Caki2 (cell line): ENCODE results near the gene SERTAD3. TPM values are rescaled to one million over a fixed set of nuclear protein-coding genes. Genes with fewer than 3 reads are reported as not detected.
A peak's percentile ranks its signal among the peaks of the same experiment; 100 is the strongest.

Source experiments
- DNase-seq: peaks from one replicate; pipeline ENCODE4 v3.0.0-alpha.2; 2015; ENCODE audit warnings: low read depth
- in situ Hi-C: cut with HindIII; loops from 2 replicates; pipeline ENCODE4 v1.10.0; 2016; ENCODE audit warnings: low sequenced_read_pairs, low pct_unique_long_range_greater_than_20kb, mixed read lengths
- total RNA-seq: library from RNA; depleted of rRNA; stranded (reverse); fragments of >200 nt; shearing (Covaris generic); gene quantifications from 2 replicates; pipeline ENCODE4 v1.2.3, GENCODE V29; 2014; ENCODE audit warnings: low replicate concordance; rRNA removed

SERTAD3 gene
- total RNA-seq, 1 experiment from 2014 or later, result 68.2 TPM

GRCh38 chr19:40395956-40396355 is 48.2 kb downstream of the SERTAD3 start:
- no peak for DNase-seq
- in situ Hi-C loops, result no loop called here

- peak; percentile 35 for DNase-seq
- in situ Hi-C loops, result no loop called here
Observed at GRCh38 chr19:40394816-40395210, 49.3 kb downstream of the SERTAD3 start.

- in situ Hi-C loops, result no loop called here
- no peak for DNase-seq
Observed at GRCh38 chr19:40393894-40394815, 50.0 kb downstream of the SERTAD3 start.

- DNase-seq, result no peak
- in situ Hi-C loops, result no loop called here
Observed at GRCh38 chr19:40392894-40393517, 51.1 kb downstream of the SERTAD3 start.

- in situ Hi-C loops, result no loop called here
- DNase-seq, result no peak
Observed at GRCh38 chr19:40392123-40392522, 52.0 kb downstream of the SERTAD3 start.

Other genes starting within 250 kb of the SERTAD3 start
- gene TTC9B, start 226.0 kb downstream of the SERTAD3 start, total RNA-seq, result not detected in 2 replicates
- not detected in 2 replicates for gene CCNP, start 217.6 kb downstream of the SERTAD3 start, total RNA-seq
- gene AKT2, start 159.0 kb downstream of the SERTAD3 start, total RNA-seq, result 63.4 and 91.3 TPM in 2 replicates
- 14.7 and 32.8 TPM in 2 replicates for gene C19orf47, start 95.9 kb downstream of the SERTAD3 start, total RNA-seq
- gene PLD3, start 95.6 kb downstream of the SERTAD3 start, total RNA-seq, result 381 and 440 TPM in 2 replicates
- not detected in 2 replicates for gene HIPK4, start 54.2 kb downstream of the SERTAD3 start, total RNA-seq
- 4.4 and 5.3 TPM in 2 replicates for gene PRX, start 31.0 kb downstream of the SERTAD3 start, total RNA-seq
- gene SERTAD1, start 18.3 kb downstream of the SERTAD3 start, total RNA-seq, result 31.7 and 35.5 TPM in 2 replicates
- gene BLVRB, start 21.4 kb upstream of the SERTAD3 start, total RNA-seq, result 649 and 783 TPM in 2 replicates
- gene SPTBN4, start 22.7 kb upstream of the SERTAD3 start, total RNA-seq, result 4.2 and 6.3 TPM in 2 replicates
- 92.6 and 137 TPM in 2 replicates for gene SHKBP1, start 132.5 kb upstream of the SERTAD3 start, total RNA-seq
- gene LTBP4, start 157.0 kb upstream of the SERTAD3 start, total RNA-seq, result 47.7 and 129 TPM in 2 replicates
- gene NUMBL, start 246.3 kb upstream of the SERTAD3 start, total RNA-seq, result 22.2 and 39.0 TPM in 2 replicates